HG02798 (cell line): ENCODE results near the gene HDGF.
A peak's percentile ranks its signal among the peaks of the same experiment; 100 is the strongest.

Experiments used
- ATAC-seq: cut with Tn5 transposase; IDR thresholded peaks from one replicate; pipeline ENCODE4 v1.9.1; 2021; ENCODE audit warnings: mild to moderate bottlenecking; ENCODE audit not compliant: unreplicated experiment, poor library complexity

HDGF gene

DNA sequence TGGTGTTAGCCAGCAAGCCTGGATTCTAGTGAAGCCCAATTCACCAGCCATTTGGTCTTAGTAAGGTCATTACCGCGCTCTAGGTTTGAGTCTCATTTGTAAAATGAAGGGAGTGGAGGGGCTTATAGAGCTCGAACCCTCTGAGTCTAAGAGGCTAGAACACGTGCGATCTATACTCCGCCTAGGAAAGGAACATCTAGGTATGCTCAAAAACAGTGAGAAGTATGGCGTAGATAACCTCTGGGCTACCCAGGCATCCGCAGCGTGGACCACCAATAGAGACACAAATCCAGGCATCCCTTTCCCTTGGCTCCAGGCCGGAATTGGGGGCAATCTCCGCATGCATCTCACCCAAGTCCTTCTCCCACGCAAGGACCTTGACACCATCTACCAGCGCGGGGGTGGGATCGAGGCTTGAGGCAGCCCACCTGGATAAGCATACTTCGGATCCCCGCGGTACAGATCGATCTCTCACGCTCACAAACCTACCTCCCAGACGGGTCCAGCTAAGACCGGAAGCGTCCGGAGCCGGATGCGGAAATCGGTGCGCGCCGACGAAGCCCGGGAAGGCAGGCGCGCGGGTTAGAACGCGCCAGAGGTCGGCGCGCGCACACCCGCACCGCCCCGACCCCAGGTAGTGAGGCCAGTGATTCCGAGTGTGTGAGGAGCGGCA, 23.4 kb downstream of the HDGF start, which contains the start of gene METTL25B:
METTL25B (plus strand) TSS at position 544 of the 673 bp plus-strand sequence. CDS start 636 bp downstream, outside the sequence.
- peak; percentile 63 for ATAC-seq

- ATAC-seq, result no peak
These were observed 24.0 kb downstream of the HDGF start for GRCh38 chr1:156727492-156727891.

DNA sequence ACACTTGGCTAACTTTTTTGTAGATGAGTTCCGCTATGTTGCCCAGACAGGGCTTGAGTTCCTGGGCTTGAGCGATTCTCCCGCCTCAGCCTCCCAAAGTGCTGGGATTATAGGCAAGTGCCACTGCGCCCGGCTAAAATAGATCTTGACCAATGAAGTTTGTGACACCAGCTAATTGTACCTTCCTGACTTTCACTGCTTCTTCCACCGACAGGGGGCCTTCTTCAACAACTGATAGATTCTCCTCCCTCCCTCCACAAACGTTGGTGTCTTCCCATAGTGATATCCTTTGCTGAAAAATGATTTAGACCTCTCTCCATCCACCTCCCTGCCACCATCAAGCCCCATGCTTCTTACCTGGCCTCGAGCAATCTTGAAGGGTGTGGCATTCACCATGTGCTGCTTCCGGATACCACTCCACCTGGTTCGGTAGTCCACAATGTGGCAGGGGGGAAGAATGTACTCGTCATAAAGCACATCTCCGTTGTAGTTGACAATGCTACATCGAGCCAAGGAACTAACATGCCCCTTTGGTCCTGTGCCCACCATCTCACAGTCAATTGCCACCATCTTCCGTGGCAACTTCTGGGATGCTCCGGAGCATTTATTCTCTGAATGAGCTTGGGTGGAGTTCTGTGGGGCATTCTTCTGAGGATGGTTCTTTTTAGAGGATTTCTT, 24.8 kb downstream of the HDGF start:
- ATAC-seq, result no peak

DNA sequence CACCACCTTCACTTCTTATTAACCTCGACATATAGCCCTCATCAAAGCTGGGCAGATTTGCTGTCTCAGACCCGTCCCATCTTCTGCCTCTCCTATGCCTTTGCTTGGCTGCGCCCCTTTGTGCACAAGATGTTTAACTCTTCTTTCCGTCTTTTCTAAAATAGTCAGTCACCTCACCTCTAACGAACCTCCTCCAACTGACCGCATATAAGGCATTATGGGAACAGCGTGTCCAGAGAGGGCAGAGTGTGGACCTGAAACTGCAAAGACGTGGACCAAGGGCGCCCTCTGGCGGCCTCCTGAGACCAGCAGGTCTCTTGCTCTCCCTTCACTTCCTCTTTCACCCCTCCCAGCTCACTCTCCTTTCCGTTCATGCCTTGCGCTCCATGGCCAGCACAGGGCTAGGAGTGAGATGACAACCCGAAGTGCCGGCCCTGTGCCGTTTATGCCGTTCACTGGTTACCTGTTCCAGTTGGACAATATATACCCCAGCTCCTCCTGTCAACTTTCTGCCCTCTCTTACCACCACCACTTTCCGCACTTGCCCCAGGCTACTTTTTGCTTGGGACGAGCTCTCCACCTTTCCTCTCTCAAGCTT, 25.7 kb downstream of the HDGF start:
- ATAC-seq, result peak; percentile 41

GRCh38 chr1:156721535-156721934, 29.9 kb downstream of the HDGF start:
- ATAC-seq, result no peak

DNA sequence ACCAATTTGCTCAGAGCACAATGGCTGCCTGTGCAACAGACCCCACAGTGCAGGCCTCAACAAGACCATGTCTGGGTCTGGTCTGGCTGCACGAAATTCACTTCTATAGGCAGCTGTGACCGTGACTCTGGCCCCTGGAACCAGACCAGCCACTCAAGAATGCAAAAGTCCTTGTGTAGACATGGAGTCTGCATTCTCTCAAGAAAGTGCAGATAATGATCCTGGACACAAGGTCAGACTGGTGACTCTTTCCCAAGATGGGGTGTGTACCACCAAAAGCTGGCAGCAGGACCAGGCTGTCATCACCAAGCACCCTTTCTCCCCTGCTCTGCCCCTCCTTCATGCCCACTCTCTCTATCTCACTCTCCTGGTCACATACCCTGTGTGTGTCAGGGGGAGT, 30.3 kb downstream of the HDGF start:
- no peak for ATAC-seq

GRCh38 chr1:156717351-156717750, 34.1 kb downstream of the HDGF start:
- no peak for ATAC-seq

DNA sequence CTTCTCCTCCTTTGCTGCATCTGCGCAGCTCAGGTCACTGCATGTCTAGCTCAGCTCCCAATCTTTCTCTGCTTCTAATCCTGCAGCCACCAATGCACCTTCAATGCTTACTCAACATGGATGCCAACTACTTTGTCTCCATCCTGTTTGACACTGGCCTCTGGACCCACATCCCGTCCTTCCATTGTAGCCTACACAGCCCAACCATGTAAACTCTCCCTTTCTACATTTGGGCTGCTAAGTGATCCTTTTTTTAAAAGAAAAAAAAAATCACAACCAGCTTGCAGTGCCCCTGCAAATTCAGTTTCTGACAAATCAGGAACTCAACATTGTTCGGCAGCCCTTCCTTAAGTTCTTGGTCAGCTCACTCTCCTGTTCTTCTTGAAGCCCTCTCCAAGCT, 36.6 kb downstream of the HDGF start:
- ATAC-seq, result no peak

DNA sequence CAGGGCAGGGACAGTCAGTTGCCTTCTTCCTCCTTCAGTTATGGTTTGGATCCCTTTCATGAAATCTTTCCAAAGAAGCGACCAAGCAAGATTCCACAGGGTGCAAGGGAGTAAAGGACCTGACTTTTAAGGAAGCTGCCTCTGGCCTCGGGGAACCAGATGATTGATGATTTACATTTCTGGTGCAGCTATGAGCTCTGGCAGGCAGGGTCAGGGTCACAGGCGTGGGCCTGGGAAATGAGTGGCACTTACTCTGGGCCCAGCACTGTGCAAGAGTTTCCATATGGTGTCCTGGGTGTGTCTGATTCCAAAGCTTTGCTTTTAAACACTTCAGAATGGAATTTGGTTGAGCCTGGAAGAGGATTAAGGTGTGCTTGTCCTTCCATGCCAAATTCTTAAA, 38.8 kb downstream of the HDGF start:
- ATAC-seq, result no peak

GRCh38 chr1:156711011-156711817, 40.3 kb downstream of the HDGF start:
- ATAC-seq, result no peak

DNA sequence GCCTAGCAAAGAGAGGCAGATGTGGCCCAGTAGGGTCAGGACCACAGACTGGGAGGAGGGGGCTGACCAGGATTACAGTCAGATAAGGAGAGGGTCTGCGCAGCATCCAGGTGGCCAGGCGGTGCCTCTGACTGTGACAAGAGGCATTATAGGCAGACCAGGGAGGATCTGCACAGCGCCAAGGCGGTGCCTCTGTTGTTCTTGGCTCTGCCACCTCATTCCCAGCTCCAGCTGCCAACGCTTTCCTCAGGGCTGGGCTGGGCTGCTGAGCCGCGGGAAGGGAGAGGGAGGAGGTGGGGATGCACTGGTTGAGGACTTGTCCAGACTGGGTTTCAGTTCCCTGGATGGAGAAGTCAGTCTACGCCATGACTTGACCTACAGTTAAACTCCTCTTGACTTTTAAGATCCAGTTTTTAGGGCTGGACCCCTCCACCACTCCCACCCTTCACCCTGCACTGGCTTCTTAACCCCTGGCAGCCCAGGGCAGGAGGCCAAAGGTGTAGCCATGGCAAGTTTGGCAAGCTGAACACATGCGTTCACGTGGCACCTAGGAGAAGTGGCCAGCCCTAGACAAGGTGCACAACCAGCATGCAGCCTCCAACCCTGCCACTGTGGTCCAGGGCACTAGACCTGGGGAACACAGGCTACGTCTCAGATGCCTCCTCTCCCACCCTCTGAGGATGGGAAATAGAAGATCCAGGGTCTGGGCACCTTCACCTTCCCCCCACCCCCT, 41.6 kb downstream of the HDGF start:
- ATAC-seq, result no peak

- ATAC-seq, result no peak
These were observed 42.4 kb downstream of the HDGF start for GRCh38 chr1:156709031-156709430.

DNA sequence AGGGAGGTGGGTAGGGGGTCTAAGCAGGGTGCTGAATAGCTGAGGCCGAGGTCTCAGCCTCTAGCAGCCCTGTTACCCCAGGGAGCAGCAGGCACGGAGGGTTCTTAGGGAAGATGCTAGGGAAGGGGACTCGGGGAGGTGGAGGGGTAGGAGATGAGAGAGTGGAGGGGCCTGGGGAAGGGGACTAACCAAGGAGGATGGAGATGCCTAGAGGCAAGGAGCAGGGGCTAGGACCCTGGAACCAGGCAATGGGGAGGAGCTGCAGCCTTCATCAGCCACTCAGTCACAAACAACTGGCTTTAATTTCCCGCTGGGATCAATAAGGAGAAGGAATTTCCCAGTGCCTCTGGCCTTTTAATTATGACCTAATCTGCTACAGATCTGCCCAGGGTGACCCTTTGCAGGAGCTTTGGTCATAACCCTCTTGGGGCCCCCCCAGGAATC, 43.2 kb downstream of the HDGF start:
- ATAC-seq, result no peak

DNA sequence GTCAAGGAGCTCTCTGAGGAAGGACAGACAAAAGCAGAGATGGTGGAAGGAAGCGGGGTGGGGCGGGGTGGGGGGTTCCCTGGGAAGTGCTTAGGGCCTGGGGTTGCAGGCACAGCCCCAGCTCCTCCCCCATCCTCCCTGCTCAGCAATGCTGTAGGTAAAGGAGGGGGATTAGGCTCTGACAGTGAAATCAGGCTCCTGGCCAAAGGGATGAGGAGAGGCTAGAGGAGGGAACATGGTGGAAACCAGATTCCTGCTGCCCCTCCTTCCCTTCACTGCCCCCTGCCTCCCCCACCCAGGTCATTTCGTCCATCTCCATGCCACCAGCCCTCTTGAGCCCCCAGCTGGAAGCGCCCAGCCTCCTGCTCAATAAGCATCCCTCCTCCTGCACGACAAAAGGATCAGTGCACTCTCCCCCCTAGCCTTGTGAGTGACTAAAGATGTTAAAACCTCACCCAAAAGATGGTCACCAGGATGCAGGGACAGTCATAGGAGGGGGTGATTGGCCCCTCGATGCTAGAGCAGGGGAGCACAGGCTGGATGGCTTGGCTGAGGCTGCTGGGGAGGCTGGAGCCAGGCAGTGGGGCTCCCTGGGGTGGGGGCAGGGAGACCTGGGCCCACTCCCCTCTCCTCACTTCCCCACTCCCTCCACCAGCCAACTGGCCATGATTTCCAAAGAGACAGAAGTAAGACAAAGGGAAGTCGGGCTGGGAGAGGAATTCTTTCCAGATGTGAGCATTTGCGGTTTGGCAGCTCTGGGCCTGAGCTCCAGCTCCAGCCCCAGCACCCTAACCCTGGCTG, 43.9 kb downstream of the HDGF start:
- ATAC-seq, result no peak

- no peak for ATAC-seq
These were observed 44.6 kb downstream of the HDGF start for GRCh38 chr1:156706657-156707416.

GRCh38 chr1:156705918-156706656, 45.4 kb downstream of the HDGF start:
- no peak for ATAC-seq

- no peak for ATAC-seq
These were observed 46.1 kb downstream of the HDGF start, which contains the start of gene CRABP2 for GRCh38 chr1:156705321-156705917. Gene CRABP2 (minus strand): TSS chr1:156705583. CDS start chr1:156705446, 137 bp downstream.
